ENCODE measurements around the gene TRIM50.
A peak's percentile ranks its signal among the peaks of the same experiment; 100 is the strongest.
"Not testable (repeated sequence)": the region's sequence is repeated elsewhere in the genome, so short reads cannot be mapped to it uniquely, and the experiment has no call there.

Gene TRIM50

DNA sequence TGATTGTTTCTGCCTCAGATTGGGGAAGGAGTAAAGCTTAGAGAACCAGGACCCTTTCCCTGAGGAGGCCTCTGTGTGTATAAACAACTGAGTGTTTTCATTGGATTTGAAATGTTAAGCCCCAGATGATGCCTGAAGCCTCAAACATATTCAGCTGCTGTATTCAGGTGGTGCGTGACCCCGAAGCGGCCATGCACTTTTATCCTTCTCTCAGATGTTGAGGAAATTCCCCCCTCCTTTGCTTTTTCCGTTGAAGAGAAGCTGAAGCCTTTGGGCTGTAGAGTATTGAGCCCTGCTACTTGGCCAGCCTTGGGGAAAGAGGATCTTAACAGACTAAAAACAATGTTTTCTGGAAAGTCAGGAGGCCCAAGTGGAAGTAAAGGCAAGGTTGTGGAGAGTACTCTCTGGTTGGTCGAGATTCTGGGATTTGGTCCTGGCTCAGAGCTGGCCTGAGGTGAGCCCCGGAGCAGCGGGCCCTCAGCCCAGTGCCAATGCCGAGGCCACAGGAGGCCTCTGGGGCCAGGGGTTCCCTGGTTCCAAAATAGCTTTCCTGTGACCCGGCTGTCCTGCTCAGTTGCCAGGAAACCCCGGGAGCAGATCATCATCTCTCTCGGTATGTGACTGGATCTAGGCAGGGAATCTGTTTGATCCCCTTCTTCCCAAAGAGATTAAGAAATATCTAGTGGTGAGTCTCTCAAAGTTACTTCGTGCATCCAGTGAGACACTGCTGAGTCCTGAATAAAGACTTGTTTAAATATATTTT is 22.6 kb upstream of the TRIM50 start:
- no peak for DNase-seq (ENCODE audit: low read depth in 2 of 2)

DNA sequence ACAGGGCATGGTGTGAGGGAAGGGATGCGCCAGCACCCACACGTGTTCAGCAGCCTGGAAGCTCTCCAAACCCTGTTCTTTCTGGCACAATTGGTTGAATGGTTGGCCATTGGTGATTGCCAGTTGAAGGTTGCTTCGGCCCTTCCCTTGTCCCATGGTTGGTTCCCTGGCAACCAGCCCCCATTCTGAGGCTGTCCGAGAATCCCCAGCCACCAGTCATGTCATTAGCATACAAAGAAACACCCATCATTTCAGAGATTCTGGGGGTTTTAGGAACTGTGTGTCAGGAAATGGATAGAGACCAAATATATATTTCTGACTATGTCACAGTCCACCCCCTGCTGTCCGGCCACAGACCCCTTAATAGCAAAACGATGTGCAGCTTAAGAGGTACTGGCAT is 21.9 kb upstream of the TRIM50 start:
- DNase-seq (ENCODE audit: low read depth in 2 of 2) = no peak

DNA sequence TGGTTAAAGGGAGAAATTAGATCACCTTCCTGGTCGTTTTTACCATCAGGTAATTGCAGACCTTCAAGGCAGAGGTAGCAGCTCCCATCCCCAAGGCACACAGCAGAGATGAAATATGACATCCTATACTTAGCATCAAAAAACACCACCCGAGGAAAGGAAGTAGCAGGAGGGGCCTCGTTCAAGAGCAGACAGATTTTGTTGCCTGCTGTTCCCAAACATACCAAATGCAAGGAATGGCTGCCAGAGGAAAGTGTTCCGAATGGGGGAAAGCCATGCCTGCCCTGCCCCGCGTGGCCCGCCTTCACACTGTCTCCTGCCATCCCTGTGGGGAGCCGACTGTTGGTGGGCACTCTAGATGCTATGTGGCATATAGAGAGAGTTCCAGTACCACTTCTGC is 18.1 kb upstream of the TRIM50 start:
- DNase-seq (ENCODE audit: low read depth in 2 of 2) = no peak

DNA sequence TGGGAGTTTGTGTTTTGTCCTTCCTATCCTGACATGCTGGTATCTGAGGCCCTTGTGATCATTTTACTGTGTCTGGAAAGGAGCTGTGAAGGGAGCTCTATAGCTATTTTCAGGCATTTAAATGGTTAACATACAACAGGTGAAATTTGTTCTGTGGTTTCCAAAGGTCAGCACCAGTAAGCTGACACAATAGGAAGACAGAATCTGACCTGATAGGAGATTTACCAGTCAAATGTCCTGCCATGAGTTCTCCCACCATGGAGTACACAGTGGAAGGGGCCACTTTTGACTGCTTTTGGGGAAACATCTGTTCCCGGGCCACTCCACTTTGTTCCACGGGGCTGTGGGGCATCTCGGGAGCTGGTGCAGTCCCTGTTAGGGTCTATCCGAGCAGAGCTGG is 17.7 kb upstream of the TRIM50 start:
- DNase-seq (ENCODE audit: low read depth in 2 of 2) = no peak

DNA sequence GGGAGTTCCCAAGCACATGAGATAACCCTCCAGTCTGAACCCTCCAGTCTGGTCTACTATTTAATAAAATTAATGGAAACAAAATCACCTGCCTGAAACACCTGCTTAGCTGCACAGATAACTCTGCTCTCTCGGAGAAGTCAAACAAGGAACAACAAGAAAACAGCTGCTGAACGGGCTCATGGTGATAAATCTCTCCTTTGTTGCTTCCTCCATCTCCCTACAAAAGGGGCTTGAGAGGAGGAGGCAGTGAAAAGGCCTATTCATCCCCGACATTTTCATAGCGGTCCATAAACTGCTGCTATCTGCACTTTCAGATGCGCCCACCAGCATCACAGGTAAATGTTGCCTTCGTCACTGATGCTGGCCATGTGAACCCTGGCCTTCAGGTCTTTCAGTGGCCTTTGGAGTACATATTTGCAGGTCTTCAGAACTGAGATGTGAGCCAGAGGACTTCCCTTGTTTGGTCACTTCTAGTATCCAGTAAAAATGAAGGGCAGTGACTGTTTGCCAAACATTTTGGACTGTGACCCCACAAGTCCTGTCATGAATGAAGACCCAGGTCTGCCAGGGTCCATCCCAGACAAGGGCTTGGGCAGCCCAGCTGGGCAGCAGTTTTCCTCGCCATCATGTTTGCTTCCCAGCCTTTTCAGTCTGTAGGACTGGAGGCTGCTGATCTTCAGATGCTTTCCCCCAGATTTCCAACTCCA is 15.9 kb upstream of the TRIM50 start:
- no peak for DNase-seq (ENCODE audit: low read depth in 2 of 2)

DNA sequence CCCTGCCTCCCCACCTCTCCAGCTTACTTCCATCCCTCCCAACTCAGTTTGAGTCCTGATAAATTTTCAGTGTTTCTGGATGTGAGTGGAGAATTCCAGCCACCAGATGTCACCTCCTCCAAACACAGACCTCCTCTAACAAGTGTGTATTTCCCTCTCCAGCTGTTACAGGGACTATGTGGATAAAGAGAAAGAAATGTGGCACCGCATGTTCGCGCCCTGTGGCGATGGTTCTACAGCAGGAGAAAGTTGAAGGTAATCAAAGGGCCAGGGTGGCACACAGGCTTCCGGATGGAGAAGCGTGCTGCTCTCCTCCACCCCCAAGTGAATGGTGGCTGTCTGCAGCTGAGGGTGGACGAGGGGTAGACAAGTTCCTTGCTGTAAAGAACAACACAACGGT is 14.8 kb upstream of the TRIM50 start:
- DNase-seq (ENCODE audit: low read depth in 2 of 2) = no peak

DNA sequence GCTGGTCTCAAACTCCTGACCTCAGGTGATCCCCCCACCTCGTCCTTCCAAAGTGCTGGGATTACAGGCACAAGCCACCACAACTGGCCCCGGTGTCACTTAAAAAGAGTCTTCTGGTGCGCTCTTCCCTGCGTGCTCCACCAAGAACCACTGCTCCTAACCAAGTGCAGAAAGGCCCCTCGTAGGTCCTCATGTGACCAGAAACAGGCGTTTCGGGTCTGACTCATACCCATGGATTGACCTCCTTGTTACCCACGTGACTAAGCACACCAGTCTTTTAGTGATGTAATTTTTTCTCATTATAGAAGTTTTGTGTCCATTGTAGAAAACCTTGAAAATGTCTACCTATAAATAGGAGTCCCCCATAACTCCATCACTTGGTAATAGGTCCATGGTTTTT is 14.0 kb upstream of the TRIM50 start:
- no peak for DNase-seq (ENCODE audit: low read depth in 2 of 2)

DNA sequence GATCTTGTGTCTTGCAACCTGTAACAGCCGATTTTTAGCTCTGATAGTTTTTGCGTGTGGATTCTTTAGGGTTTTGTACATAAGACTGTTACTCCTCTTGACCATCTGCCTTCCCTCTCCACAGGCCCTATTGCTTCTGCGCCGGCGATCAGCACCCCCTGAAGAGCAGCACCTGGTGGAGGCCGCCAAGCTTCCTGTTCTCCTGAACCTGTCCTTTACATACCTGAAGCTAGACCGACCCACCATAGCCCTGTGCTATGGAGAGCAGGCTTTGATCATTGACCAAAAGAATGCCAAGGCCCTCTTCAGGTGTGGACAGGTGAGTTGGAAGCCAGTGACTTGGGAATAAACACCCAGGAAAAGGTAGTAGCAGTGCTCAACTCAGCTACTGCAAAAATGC is 12.6 kb upstream of the TRIM50 start:
- DNase-seq (ENCODE audit: low read depth in 2 of 2) = no peak

DNA sequence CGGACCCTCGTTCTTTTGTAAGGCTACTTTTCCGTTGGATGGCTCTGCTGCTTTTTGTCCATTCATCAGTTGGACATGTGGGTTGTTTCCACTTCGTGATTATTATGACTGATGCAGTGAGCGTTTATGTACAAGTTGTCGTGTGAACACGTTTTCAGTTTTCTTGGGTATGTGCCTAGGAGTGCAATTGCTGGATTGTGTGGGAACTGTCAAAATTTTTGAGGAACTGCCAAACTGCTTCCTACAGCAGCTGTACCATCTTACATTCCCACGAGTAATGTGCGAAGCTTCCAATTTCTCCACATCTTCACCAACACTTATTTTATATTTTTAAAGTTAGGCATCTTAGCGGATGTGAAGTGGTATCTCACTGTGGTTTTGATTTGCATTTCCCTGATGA is 10.4 kb upstream of the TRIM50 start:
- DNase-seq (ENCODE audit: low read depth in 2 of 2) = no peak

DNA sequence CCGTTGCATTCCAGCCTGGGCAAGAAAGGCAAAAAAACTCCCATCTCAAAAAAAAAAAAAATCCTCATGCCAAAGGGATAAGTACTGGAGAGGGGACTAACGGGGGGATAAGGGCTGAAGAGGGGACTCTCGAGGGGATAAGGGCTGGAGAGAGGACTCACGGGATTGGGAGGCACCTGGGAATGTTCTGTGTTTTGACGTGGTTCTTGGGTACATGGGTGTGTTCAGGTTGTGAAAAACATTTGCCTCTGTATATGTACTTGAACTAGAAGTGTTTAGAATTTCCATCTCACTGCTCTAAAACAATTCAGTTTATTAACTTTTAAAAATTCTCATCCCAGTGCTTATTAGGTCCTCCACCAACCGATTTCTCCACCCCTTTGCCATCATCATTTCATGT is 4.6 kb upstream of the TRIM50 start:
- no peak for DNase-seq (ENCODE audit: low read depth in 2 of 2)

DNA sequence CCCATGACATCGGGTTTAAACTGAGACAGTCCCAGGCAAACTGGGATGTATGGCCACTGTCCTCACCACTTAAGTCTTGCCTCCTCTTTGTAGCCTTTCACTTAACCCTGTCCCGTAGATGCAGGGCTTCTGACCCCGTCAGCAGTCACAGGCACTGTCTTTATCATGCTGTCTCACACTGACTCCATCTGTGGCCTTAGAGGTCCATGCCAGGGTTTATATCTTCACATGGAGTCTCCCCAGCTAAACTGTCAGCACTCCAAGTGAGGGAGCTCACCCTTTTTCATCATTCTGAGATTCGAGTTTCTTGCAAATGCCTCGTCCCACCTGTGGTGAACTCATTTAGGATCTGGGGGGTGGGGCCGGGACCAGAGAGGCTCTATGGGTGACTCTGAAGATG is 2.9 kb upstream of the TRIM50 start:
- DNase-seq (ENCODE audit: low read depth in 2 of 2) = no peak

DNA sequence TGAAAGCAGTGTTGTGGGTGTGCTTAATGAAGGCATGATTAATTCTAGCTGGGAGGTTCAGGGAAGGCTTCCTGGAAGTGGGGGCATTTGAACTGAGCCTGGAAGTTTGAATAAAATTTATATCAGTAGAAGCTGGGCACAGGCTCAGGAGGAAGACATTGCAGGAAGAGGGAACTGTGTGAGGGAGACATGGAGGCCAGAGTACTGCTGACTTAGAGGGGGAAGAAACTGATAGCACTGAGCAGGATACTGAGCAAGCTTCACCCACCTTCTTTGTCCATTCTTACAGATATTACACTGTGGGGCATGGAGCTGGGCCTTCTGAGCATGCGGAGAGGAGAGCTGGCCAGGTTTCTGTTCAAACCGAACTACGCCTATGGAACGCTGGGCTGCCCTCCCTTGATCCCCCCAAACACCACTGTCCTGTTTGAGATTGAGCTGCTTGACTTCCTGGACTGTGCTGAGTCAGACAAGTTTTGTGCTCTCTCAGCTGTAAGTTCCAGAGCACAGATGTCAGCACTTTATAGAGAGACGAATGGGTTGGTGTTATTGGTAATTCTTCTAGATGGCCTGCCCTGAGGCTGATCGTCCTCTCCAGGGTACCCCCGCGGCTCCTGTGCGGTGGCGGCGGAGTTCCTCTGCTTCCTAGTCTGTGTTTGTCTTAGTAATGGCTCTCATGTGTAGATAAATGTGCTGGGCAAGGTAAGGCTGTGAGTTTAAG is 2.1 kb upstream of the TRIM50 start:
- no peak for DNase-seq (ENCODE audit: low read depth in 2 of 2)

DNA sequence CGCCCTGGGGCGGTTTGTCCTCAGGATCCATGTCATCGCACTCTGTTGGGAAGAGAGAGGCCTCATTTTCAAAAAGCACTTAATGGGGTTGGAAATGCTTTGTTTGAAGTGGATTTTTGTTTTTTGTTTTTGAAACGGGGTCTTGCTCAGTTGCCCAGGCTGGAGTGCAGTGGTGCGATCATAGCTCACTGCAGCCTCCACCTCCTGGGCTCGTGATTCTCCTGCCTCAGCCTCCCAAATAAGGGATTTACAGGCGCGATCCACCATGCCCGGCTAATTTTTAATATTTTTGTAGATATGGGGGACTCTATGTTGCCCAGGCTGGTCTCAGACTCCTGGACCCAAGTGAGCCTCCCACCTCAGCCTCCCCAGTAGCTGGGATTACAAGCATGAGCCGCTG is 814 bp upstream of the TRIM50 start:
- no peak for DNase-seq (ENCODE audit: low read depth in 2 of 2)

DNA sequence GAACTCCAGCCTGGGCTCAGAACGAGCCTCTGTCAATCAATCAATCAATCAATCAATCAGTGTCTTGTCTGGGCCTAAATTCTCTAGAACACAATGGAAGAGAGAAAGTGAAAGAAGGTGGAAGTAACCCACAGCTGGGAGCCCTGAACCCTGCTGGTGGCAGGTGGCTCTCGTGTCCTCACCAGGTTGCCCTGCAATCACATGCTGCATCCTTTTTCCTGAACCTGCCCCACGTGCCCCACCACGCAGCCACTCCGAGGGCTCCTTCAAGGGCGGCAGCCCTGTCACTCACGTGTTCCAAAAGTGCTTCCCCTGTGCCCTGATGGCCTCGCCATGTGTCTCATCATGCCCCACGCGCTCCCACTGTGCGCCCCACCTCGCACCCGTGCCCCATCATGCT is 433 bp downstream of the TRIM50 start:
- DNase-seq (ENCODE audit: low read depth in 2 of 2) = not testable (repeated sequence)

DNA sequence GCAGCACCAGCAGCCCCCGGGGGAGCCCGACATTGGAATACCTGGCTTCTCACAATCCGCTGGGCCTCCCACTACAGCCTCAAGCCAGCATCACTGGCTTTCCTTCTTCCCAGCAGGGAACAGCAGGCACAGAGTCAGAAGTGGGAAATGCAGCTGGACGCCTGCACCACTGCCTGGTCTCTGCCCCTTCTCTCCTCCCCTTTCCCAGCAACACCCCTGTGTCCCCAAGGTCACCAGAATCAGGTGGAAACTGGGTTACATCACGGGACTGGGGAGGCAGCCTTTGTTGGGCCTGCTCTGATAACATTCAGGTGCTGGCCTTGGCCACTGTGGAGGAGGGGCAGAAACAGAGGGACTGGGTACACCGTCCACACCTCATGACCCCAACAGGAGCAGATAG is 2.5 kb downstream of the TRIM50 start:
- DNase-seq (ENCODE audit: low read depth in 2 of 2) = not testable (repeated sequence)

DNA sequence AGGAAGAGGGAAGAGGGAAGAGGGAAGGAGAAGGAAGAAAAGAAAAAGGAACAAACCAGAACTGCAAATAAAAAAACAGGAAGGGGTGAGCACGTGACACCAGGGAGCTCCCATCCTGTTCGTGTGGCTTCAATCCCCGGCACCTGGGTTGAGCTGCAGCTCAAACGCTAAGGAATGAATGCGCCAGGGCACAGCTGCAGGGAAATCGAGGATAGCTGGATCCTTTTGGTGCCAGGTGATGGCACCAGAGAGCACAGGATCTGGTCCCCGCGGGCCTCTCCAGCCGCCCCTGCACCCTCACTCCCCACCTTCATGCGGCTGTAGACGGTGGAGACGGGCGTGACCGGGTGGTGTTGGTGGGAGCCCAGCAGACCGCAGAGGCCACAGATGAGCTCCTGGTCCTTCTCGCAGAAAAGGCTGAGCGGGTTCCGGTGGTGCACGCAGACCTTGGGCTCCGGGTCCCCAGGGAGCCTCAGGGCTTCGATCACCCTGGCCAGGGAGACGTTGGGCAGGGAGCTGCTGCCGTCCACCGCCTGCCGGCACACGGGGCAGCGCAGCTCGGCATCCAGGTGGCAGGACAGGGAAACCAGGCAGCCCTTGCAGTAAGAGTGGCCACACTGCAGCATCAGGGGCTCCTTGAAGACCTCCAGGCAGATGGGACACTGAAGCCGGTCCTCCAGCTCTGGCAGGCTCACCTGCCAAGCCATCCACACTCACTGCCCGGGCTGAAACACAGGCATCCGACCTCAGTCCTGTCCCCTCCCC is 3.6 kb downstream of the TRIM50 start:
- DNase-seq (ENCODE audit: low read depth in 2 of 2) = peak in 1 of 2 donors; percentile 22

DNA sequence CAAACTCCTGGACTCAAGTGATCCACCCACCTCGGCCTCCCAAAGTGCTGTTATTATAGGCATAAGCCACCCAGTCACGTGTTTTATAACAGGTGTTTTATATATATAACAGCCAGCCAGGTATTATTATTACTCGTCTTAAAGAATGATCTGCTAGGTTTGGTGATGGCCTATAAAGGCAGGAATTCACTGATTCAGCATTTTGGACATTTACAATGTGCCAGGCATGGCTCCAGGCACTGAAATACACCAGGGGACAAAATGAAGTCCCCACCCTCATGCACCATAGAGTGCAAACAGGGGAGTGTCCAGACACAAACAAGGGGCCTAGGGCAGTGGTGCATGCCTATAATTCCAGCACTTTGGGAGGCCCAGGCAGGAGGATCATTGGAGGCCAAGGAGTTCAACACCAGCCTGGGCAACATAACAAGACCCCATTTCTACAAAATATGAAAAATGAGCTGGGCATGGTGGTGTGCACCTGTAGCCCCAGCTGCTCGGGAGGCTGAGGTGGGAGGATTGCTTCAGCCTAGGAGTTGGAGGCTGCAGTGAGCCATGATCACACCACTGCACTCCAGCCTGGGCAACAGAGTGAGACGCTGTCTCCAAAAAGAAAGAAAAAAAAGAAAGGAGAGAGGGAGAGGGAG is 4.3 kb downstream of the TRIM50 start:
- DNase-seq (ENCODE audit: low read depth in 2 of 2) = not testable (repeated sequence)

DNA sequence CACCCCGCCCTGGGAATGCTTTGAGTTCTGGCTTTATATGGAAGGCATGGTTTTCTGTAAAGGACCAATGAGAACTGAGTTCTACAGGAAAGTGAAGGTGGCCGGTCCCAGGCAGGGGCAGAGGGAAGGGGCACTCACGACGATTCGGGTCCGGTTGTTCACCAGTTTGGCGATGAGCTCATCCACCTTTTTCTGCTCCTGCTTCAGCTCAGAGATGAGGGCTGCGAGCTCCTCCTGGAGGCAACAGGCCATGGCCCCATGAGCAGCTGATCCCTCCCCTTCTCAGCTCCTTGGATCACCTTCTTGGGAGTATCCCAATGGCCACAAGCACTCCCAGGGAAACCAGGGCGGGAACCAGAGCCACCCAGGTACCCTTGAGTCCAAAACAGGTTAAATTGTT is 7.9 kb downstream of the TRIM50 start:
- not testable (repeated sequence) for DNase-seq (ENCODE audit: low read depth in 2 of 2)

DNA sequence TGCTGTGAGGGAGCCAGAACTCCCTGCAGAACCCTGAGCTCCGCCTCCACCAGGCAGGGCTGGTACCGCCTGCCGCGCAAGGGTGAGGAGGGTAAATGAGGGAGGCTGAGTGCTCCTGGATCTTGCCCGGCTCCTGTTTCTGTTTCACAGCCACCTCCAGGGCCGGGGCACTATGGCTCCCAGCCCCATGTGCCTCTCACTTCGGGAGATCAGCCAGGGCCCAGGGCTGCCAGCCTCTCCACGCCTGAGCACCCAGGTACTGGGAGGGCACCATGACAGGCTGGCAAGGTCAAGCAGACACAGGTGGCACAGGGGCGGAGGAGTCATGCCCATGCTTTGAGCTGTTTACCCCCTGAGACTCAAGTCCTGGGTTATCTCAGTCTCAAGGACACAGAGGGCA is 8.3 kb downstream of the TRIM50 start:
- not testable (repeated sequence) for DNase-seq (ENCODE audit: low read depth in 2 of 2)

DNA sequence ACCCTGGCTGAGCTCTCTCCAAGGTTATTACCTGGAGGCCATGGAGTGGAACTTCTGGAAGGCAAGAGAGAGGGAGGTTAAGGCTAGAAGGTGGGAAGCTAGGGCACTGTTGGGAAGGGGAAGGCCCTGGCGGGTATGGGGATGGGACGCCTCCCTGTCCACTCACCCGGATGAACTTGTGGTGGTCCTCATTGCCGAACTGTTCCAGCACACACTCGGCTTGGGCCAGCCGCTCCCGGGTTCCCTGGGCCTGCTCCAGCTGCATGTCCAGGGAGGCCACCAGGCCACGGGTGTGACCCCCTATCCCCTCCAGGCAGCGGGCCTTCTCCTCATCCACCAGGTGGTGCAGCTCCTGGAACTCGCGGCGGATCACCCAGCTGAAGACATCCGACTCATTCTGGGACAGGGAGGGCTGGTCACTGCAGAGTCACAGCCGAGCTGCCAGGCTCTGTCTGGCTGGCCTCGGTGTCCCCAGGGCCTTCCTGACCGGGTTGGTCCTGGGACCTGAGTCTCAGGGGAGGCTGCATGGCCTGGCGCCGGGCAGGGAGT is 9.2 kb downstream of the TRIM50 start:
- DNase-seq (ENCODE audit: low read depth in 2 of 2) = not testable (repeated sequence)

DNA sequence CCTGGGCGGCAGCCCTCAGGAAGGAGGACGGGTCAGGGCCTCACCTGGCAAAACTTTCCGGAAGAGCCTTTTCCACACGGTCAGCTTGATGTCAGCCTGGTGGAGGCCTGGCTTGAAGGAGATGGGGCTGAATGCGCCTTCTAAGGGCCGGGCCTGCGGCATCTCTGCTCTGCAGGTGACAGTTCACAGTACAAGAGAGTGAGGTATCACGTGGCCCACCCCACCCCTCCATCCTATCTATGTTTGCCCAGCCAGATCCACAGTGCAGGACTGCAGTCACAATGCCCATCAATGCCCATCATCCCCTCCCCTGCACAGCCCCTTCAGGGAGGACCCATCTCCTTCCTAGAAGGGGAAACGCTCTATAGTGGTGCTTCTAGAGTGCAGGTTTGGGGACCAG is 11.4 kb downstream of the TRIM50 start:
- DNase-seq (ENCODE audit: low read depth in 2 of 2) = no peak
